Chondrocyte (in vitro differentiated cells): Measurements from ENCODE around the gene CD86. TPM values are rescaled to one million over a fixed set of nuclear protein-coding genes. Genes with fewer than 3 reads are reported as not detected.
"Not testable (repeated sequence)": the region's sequence is repeated elsewhere in the genome, so short reads cannot be mapped to it uniquely, and the experiment has no call there.

Source experiments
- DNase-seq: peaks from one replicate; pipeline ENCODE4 v3.0.0; 2021; ENCODE audit warnings: mixed read lengths, low spot score
- H3K27ac Mint-ChIP-seq: one replicate; pipeline ENCODE4 v1.8.0; 2021; ENCODE audit warnings: mild to moderate bottlenecking, moderate library complexity, mixed read lengths; ENCODE audit not compliant: unreplicated experiment
- H3K27me3 Mint-ChIP-seq: 2 replicates; pipeline ENCODE4 v1.8.0; 2021; ENCODE audit warnings: low read depth, mixed read lengths
- H3K36me3 Mint-ChIP-seq: 2 replicates; pipeline ENCODE4 v1.8.0; 2021; ENCODE audit warnings: low read depth, mixed read lengths
- H3K4me1 Mint-ChIP-seq: 2 replicates; pipeline ENCODE4 v1.8.0; 2021; ENCODE audit warnings: low read depth, mild to moderate bottlenecking, mixed read lengths
- H3K4me3 Mint-ChIP-seq: one replicate; pipeline ENCODE4 v1.8.0; 2021; ENCODE audit warnings: mild to moderate bottlenecking, moderate library complexity, mixed read lengths; ENCODE audit not compliant: unreplicated experiment
- H3K9me3 Mint-ChIP-seq: 2 replicates; pipeline ENCODE4 v1.8.0; 2021; ENCODE audit warnings: low read depth, mixed read lengths
- total RNA-seq: library from RNA; stranded (reverse); gene quantifications from 3 replicates; pipeline ENCODE4 v1.2.1, GENCODE V29; 2021
- TF ChIP-seq, protein P1 (sequence below): fragments of 200-600 bp; sonication (generic); IDR thresholded peaks from 2 replicates; pipeline ENCODE4 v1.5.0; 2021; ENCODE audit warnings: antibody characterized with exemption, mild to moderate bottlenecking, moderate library complexity

The CD86 gene
- total RNA-seq, 1 donor from 2014 or later: not detected

- Mint-ChIP-seq H3K27ac (no peak overlapping the region), H3K36me3 (no peaks in the 10 kb centered on the region), H3K4me1 (no peaks in the 10 kb centered on the region), H3K4me3 (no peak overlapping the region), H3K9me3 (peaks cover 13% of the 10 kb centered on the region), H3K27me3 (no peaks in the 10 kb centered on the region)
- no peak for DNase-seq
- TF ChIP-seq, protein P1, sequence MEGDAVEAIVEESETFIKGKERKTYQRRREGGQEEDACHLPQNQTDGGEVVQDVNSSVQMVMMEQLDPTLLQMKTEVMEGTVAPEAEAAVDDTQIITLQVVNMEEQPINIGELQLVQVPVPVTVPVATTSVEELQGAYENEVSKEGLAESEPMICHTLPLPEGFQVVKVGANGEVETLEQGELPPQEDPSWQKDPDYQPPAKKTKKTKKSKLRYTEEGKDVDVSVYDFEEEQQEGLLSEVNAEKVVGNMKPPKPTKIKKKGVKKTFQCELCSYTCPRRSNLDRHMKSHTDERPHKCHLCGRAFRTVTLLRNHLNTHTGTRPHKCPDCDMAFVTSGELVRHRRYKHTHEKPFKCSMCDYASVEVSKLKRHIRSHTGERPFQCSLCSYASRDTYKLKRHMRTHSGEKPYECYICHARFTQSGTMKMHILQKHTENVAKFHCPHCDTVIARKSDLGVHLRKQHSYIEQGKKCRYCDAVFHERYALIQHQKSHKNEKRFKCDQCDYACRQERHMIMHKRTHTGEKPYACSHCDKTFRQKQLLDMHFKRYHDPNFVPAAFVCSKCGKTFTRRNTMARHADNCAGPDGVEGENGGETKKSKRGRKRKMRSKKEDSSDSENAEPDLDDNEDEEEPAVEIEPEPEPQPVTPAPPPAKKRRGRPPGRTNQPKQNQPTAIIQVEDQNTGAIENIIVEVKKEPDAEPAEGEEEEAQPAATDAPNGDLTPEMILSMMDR: no peak
Measured at GRCh38 chr3:122148941-122149627, 93.9 kb downstream of the CD86 start.

GRCh38 chr3:122151480-122151879 lies 96.3 kb downstream of the CD86 start:
- peaks cover 32% of the 10 kb centered on the region for H3K9me3 Mint-ChIP-seq
- no peak overlapping the region for H3K4me3 Mint-ChIP-seq
- TF ChIP-seq, protein P1: no peak
- no peak overlapping the region for H3K27ac Mint-ChIP-seq
- H3K4me1 Mint-ChIP-seq: no peaks in the 10 kb centered on the region
- H3K36me3 Mint-ChIP-seq: peaks cover 3% of the 10 kb centered on the region
- no peaks in the 10 kb centered on the region for H3K27me3 Mint-ChIP-seq
- DNase-seq: no peak

- H3K4me3 Mint-ChIP-seq, DNase-seq, H3K4me1 Mint-ChIP-seq, H3K27me3 Mint-ChIP-seq, H3K36me3 Mint-ChIP-seq, H3K27ac Mint-ChIP-seq: not testable (repeated sequence)
- H3K9me3 Mint-ChIP-seq: peaks cover 35% of the 10 kb centered on the region
Measured at GRCh38 chr3:122164983-122165382, 109.8 kb downstream of the CD86 start.

DNA sequence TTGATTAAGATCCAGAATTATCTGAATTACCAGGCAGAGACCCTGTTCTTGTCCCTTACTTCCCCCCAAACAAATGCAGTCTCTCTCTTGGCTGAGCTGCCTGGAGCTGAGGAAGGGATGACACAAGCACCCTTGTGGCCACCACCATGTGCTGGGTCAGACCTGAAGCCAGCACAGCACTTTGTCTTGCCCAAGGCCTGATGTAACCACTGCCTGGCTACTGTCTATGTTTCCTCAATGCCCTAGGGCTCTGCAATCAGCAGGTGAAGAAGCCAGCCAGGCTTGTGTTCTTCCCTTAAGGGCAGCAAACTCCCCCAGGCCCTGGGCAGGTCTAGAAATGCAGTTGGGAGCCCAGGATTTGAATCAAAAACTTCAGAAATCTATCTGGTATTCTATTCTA lies 112.5 kb downstream of the CD86 start:
- H3K27ac Mint-ChIP-seq: no peak overlapping the region
- TF ChIP-seq, protein P1: no peak
- H3K4me3 Mint-ChIP-seq: no peak overlapping the region
- peaks cover 22% of the 10 kb centered on the region for H3K9me3 Mint-ChIP-seq
- H3K27me3 Mint-ChIP-seq: no peaks in the 10 kb centered on the region
- DNase-seq: no peak
- H3K36me3 Mint-ChIP-seq: no peaks in the 10 kb centered on the region
- H3K4me1 Mint-ChIP-seq: no peaks in the 10 kb centered on the region

DNA sequence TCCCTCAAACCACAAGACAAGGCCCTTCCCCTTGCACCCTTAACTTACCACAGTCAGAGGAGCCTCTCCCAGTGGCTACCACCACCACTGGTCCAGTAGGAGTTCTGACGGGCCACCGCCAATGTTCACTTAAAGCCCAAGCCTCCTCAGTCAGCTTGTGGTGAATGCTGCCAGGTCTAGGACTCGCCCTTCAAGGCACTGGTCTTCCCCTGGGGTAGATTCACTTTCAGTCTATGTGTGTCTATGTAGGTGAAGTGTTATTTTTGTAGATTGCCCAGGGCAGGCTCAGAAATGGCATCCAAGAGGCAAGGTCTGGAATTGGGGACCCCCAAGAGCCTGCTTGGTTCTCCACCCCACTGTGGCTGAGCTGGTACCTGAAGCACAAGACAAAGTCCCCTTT lies 112.9 kb downstream of the CD86 start:
- Mint-ChIP-seq H3K9me3 (peaks cover 26% of the 10 kb centered on the region), H3K27me3 (no peaks in the 10 kb centered on the region), H3K27ac (no peak overlapping the region), H3K4me3 (no peak overlapping the region), H3K4me1 (no peaks in the 10 kb centered on the region), H3K36me3 (no peaks in the 10 kb centered on the region)
- no peak for DNase-seq
- TF ChIP-seq, protein P1: no peak

DNA sequence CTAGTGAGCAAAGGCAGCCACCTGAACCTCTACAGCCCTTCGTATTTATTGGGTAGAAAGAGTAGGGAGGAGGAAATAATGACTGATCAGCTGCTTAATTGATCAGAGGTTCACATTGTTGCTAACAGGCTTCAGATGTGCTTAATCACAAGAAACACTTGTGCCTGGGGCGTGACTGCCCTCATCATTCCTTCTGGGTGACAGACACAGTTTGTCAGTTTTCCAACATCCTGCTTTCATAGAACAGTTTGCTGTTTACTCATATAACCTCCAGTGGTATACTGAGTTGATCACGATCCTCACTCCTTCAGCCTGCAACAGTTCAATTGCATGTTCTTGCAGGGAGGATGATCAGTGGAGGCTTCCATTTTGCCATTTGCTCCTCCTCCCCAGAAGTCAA lies 114.7 kb downstream of the CD86 start:
- H3K27ac Mint-ChIP-seq: no peak overlapping the region
- peaks cover 34% of the 10 kb centered on the region for H3K9me3 Mint-ChIP-seq
- no peaks in the 10 kb centered on the region for H3K4me1 Mint-ChIP-seq
- H3K27me3 Mint-ChIP-seq: no peaks in the 10 kb centered on the region
- no peak for DNase-seq
- H3K36me3 Mint-ChIP-seq: no peaks in the 10 kb centered on the region
- TF ChIP-seq, protein P1: no peak
- no peak overlapping the region for H3K4me3 Mint-ChIP-seq
